Endodermal cell (in vitro differentiated cells): Measurements from ENCODE around the gene GNA12. TPM values are rescaled to one million over a fixed set of nuclear protein-coding genes. Genes with fewer than 3 reads are reported as not detected.

Source experiments
- DNase-seq: peaks from one replicate; pipeline ENCODE4 v3.0.0-alpha.2; 2017
- H3K27ac ChIP-seq: 2 replicates; pipeline ENCODE4 v1.5.1; 2013; ENCODE audit warnings: mild to moderate bottlenecking, low read depth, low read length, moderate library complexity
- H3K27me3 ChIP-seq: 2 replicates; pipeline ENCODE4 v1.6.1; 2013; ENCODE audit warnings: mild to moderate bottlenecking, low read length, moderate library complexity; ENCODE audit not compliant: insufficient read depth, control insufficient read depth, poor library complexity, severe bottlenecking
- H3K36me3 ChIP-seq: 2 replicates; pipeline ENCODE4 v1.7.0; 2013; ENCODE audit warnings: mild to moderate bottlenecking, low read length, moderate library complexity; ENCODE audit not compliant: control insufficient read depth, insufficient read depth
- H3K4me1 ChIP-seq: one replicate; pipeline ENCODE4 v1.7.0; 2013; ENCODE audit warnings: low read length; ENCODE audit not compliant: control insufficient read depth, insufficient read depth
- H3K4me3 ChIP-seq: 2 replicates; pipeline ENCODE4 v1.5.1; 2013; ENCODE audit warnings: mild to moderate bottlenecking, low read length, moderate library complexity
- H3K9ac ChIP-seq: 2 replicates; pipeline ENCODE4 v1.6.1; 2013; ENCODE audit warnings: mild to moderate bottlenecking, low read length, moderate library complexity; ENCODE audit not compliant: poor library complexity, severe bottlenecking; ENCODE audit errors: extremely low read depth
- H3K9me3 ChIP-seq: 2 replicates; pipeline ENCODE4 v1.6.1; 2013; ENCODE audit warnings: mild to moderate bottlenecking, low read length, moderate library complexity; ENCODE audit not compliant: control insufficient read depth
- H3K27ac Mint-ChIP-seq: 2 replicates; pipeline ENCODE4 v1.8.0; 2020; ENCODE audit warnings: mixed read lengths
- H3K27me3 Mint-ChIP-seq: 2 replicates; pipeline ENCODE4 v1.8.0; 2021; ENCODE audit warnings: mild to moderate bottlenecking, mixed read lengths; ENCODE audit not compliant: insufficient read depth
- H3K36me3 Mint-ChIP-seq: 2 replicates; pipeline ENCODE4 v1.8.0; 2020; ENCODE audit warnings: low read depth, mixed read lengths
- H3K4me1 Mint-ChIP-seq: 2 replicates; pipeline ENCODE4 v1.8.0; 2020; ENCODE audit warnings: mixed read lengths
- H3K4me3 Mint-ChIP-seq: 2 replicates; pipeline ENCODE4 v1.8.0; 2020; ENCODE audit warnings: mild to moderate bottlenecking, moderate library complexity, mixed read lengths
- H3K9me3 Mint-ChIP-seq: 2 replicates; pipeline ENCODE4 v1.8.0; 2020; ENCODE audit warnings: mild to moderate bottlenecking, mixed read lengths
- WGBS, 2 experiments: methylation state at CpG; one replicate each; pipeline versions ENCODE4 v1.1.5 to v1.1.7; 2013; ENCODE audit warnings: missing lambda C conversion rate in 2 of 2, mixed read lengths in 1 of 2; ENCODE audit not compliant: insufficient coverage in 1 of 2, insufficient read length in 1 of 2; 5-methylcytosine and 5-hydroxymethylcytosine counted together
- total RNA-seq, 2 donors: library from RNA; stranded (reverse); fragmentation: NEBNext Ultra II Directional in 1 of 2; extraction: Animal tissue kit (Norgen Biotek cat#: 25700) in 1 of 2; gene quantifications; 2 replicates in 1 of 2; 3 replicates in 1 of 2; pipeline ENCODE4 v1.2.1, GENCODE V29; 2021
- TF ChIP-seq, protein P1 (sequence below): fragments of 200-600 bp; sonication (generic); conservative IDR thresholded peaks from 2 replicates; pipeline ENCODE4 v1.5.0; 2021; ENCODE audit warnings: antibody characterized with exemption, mild to moderate bottlenecking

The GNA12 gene
- total RNA-seq, 2 donors from 2014 or later, result 55.0 to 64.7 TPM

DNA sequence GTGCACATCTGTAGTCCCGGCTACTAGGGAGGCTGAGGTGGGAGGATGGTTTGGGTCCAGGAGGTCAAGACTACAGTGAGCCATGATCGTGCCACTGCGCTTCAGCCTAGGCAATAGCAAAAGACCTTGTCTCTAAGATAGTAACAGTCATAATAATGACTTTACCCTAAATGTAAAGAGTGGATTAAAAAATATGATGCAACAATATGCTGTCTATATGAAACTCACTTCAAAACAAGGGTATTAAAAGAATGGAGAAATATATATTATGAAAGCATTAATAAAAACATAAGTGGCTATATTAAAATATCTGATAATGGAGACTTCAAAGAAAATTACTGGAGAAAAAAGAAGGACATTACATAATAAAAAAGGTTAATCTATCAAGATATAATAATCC lies 5.7 kb downstream of the GNA12 start:
- H3K27me3 ChIP-seq, result no peaks in the 10 kb centered on the region
- no peaks in the 10 kb centered on the region for H3K9me3 Mint-ChIP-seq
- no peaks in the 10 kb centered on the region for H3K27me3 Mint-ChIP-seq
- H3K4me3 Mint-ChIP-seq, result no peak overlapping the region
- no peak overlapping the region for H3K27ac Mint-ChIP-seq
- no peak overlapping the region for H3K27ac ChIP-seq
- H3K9me3 ChIP-seq, result no peaks in the 10 kb centered on the region
- H3K4me1 Mint-ChIP-seq, result peaks cover 24% of the 10 kb centered on the region
- 94 to 100% methylated on average over 1 to 3 of the region's 3 CpGs for WGBS, 2 experiments
- no peak for DNase-seq
- no peak overlapping the region for H3K9ac ChIP-seq
- no peak overlapping the region for H3K4me3 ChIP-seq
- peaks cover 8% of the 10 kb centered on the region for H3K4me1 ChIP-seq
- H3K36me3 Mint-ChIP-seq, result peaks cover 56% of the 10 kb centered on the region
- peaks cover 57% of the 10 kb centered on the region for H3K36me3 ChIP-seq
- TF ChIP-seq, protein P1, sequence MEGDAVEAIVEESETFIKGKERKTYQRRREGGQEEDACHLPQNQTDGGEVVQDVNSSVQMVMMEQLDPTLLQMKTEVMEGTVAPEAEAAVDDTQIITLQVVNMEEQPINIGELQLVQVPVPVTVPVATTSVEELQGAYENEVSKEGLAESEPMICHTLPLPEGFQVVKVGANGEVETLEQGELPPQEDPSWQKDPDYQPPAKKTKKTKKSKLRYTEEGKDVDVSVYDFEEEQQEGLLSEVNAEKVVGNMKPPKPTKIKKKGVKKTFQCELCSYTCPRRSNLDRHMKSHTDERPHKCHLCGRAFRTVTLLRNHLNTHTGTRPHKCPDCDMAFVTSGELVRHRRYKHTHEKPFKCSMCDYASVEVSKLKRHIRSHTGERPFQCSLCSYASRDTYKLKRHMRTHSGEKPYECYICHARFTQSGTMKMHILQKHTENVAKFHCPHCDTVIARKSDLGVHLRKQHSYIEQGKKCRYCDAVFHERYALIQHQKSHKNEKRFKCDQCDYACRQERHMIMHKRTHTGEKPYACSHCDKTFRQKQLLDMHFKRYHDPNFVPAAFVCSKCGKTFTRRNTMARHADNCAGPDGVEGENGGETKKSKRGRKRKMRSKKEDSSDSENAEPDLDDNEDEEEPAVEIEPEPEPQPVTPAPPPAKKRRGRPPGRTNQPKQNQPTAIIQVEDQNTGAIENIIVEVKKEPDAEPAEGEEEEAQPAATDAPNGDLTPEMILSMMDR, result no peak

DNA sequence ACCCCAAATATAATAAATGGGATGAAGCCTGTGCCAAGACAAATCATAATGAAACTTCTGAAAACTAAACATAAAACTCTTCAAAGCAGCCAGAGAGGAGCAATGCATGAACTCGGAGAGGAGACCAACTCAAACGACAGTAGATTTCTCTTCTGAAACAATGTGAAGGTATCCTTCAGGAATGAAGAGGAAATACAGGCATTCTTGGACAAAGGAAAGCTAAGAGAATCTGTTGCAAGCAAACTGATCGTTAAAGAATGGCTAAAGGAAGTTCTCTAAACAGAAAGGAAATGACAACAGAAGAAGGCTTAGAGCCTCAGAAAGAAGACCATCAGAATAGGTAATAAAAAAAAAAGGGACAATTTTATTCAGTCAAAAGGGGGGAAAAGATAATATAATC lies 6.6 kb downstream of the GNA12 start:
- TF ChIP-seq, protein P1, result no peak
- Mint-ChIP-seq H3K36me3 (peaks cover 57% of the 10 kb centered on the region), H3K27ac (no peak overlapping the region), H3K9me3 (no peaks in the 10 kb centered on the region), H3K4me3 (no peak overlapping the region), H3K27me3 (no peaks in the 10 kb centered on the region), H3K4me1 (peaks cover 20% of the 10 kb centered on the region)
- Histone ChIP-seq H3K9ac (no peak overlapping the region), H3K36me3 (peaks cover 66% of the 10 kb centered on the region), H3K4me1 (peaks cover 4% of the 10 kb centered on the region), H3K4me3 (no peak overlapping the region), H3K27me3 (no peaks in the 10 kb centered on the region), H3K9me3 (no peaks in the 10 kb centered on the region), H3K27ac (no peak overlapping the region)
- WGBS, 2 experiments, result 86 to 88% methylated on average over 3 of the region's 3 CpGs
- DNase-seq, result no peak

DNA sequence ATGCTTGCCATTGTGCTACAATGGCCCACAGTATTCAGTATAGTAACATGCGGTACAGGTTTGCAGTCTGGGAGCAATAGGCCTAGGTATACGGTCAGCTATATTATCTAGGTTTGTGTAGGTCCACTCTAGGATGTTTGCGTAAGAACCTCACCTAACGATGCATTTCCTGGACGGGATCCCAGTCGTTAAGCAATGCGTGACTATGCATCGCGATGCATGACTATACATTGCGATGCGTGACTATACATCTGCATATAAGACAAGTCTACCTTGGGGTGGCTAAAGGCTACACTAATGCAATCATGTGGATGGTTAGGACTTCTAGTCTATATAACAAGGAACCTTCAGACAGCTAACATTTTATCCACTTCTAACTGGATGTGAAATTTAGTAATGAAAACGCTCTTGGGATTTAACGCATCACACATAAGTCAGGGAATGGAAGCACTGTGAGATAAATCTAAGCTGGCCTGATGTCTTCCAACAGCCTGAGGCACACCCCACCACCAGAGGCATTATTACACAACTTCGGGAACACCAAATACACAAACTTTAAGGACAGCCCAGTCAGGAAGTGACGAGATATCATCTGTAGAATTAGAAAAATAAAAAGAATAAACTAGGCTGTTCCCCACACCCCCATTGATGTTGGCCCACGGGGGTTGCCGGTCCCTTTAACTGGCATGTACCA lies 9.2 kb downstream of the GNA12 start:
- Histone ChIP-seq H3K27ac (no peak overlapping the region), H3K9me3 (no peaks in the 10 kb centered on the region), H3K27me3 (no peaks in the 10 kb centered on the region), H3K36me3 (peaks cover 68% of the 10 kb centered on the region), H3K4me1 (no peaks in the 10 kb centered on the region), H3K4me3 (no peak overlapping the region), H3K9ac (no peak overlapping the region)
- no peaks in the 10 kb centered on the region for H3K9me3 Mint-ChIP-seq
- no peaks in the 10 kb centered on the region for H3K27me3 Mint-ChIP-seq
- no peak overlapping the region for H3K27ac Mint-ChIP-seq
- TF ChIP-seq, protein P1, result no peak
- DNase-seq, result no peak
- peaks cover 42% of the 10 kb centered on the region for H3K36me3 Mint-ChIP-seq
- no peak overlapping the region for H3K4me3 Mint-ChIP-seq
- peaks cover 27% of the 10 kb centered on the region for H3K4me1 Mint-ChIP-seq
- WGBS, 2 experiments, result 96 to 97% methylated on average over 13 to 17 of the region's 17 CpGs
